ENCODE results near the gene NANOS2. TPM values are rescaled to one million over a fixed set of nuclear protein-coding genes. Genes with fewer than 3 reads are reported as not detected.
A peak's percentile ranks its signal among the peaks of the same experiment; 100 is the strongest.

Gene NANOS2
- total and polyA plus RNA-seq, 2 of the 13 experiments (the other 11 are each of a cell fraction or from before 2014, with no cell fraction given), result not detected

GRCh38 chr19:45863840-45864628 is 50.5 kb downstream of the NANOS2 start, which contains the start of gene FOXA3 (continued):
- no peak for TF ChIP-seq ZBTB42 (CRISPR knock-in tag; IDR thresholded peaks at IDR 0.05)
- TF ChIP-seq ZFAT (CRISPR knock-in tag; conservative IDR thresholded peaks at IDR 0.05), result no peak
- peak; percentile 64; the same call in 1 of the 2 replicates for TF ChIP-seq ZNF619 (CRISPR knock-in tag; IDR thresholded peaks at IDR 0.05)
- TF ChIP-seq ZSCAN22 (CRISPR knock-in tag; IDR thresholded peaks at IDR 0.05), result no peak
- no peak for TF ChIP-seq ZFP1 (CRISPR knock-in tag; IDR thresholded peaks at IDR 0.05)
- TF ChIP-seq ZNF430 (CRISPR knock-in tag; IDR thresholded peaks at IDR 0.05), result 0 out of 2 replicates have a peak, but pooled peaks have one; percentile 18
- TF ChIP-seq THRA (CRISPR knock-in tag; IDR thresholded peaks at IDR 0.05; ENCODE audit: borderline replicate concordance), result peak; percentile 72
- TF ChIP-seq ZKSCAN1 (IDR thresholded peaks at IDR 0.05; ENCODE audit: low read length), result no peak
- 0 out of 2 replicates have a peak, but pooled peaks have one; percentile 33 for TF ChIP-seq ARID2 (CRISPR knock-in tag; IDR thresholded peaks at IDR 0.05; ENCODE audit: borderline replicate concordance)
- peak; percentile 48 for TF ChIP-seq ZNF235 (CRISPR knock-in tag; IDR thresholded peaks at IDR 0.05; ENCODE audit: borderline replicate concordance)
- peak; percentile 71; the same call in 1 of the 2 replicates for TF ChIP-seq ZNF451 (CRISPR knock-in tag; IDR thresholded peaks at IDR 0.05)
- no peak for TF ChIP-seq ZNF781 (CRISPR knock-in tag; IDR thresholded peaks at IDR 0.05; ENCODE audit: borderline replicate concordance, not compliant biosample characterization)
- TF ChIP-seq AKAP8 (CRISPR knock-in tag; IDR thresholded peaks at IDR 0.05), result no peak
- no peak for TF ChIP-seq ZNF12 (CRISPR knock-in tag; IDR thresholded peaks at IDR 0.05)
- TF ChIP-seq FOXA3 (CRISPR knock-in tag; IDR thresholded peaks at IDR 0.05), result peak; percentile 30; the same call in 1 of the 2 replicates
- TF ChIP-seq STAT5B (CRISPR knock-in tag; IDR thresholded peaks at IDR 0.05), result no peak
- TF ChIP-seq NFKB2 (CRISPR knock-in tag; IDR thresholded peaks at IDR 0.05; ENCODE audit: borderline replicate concordance), result peak; percentile 31; the same call in 1 of the 2 replicates
- TF ChIP-seq MIER2 (CRISPR knock-in tag; IDR thresholded peaks at IDR 0.05), result peak; percentile 10; the same call in 1 of the 2 replicates
- TF ChIP-seq PAXIP1 (CRISPR knock-in tag; conservative IDR thresholded peaks at IDR 0.05), result peak; percentile 46; the same call in 1 of the 2 replicates
- peak; percentile 34; the same call in 1 of the 3 replicates for TF ChIP-seq MXI1 (IDR thresholded peaks at IDR 0.05; ENCODE audit: borderline replicate concordance, low read depth, low read length)
- peak; percentile 57; the same call in 1 of the 2 replicates for TF ChIP-seq TAF1 (CRISPR knock-in tag; IDR thresholded peaks at IDR 0.05)
- TF ChIP-seq ZNF629 (CRISPR knock-in tag; conservative IDR thresholded peaks at IDR 0.05), result peak; percentile 99
- TF ChIP-seq ZNF18 (CRISPR knock-in tag; IDR thresholded peaks at IDR 0.05; ENCODE audit: insufficient replicate concordance), result no peak
- no peak for TF ChIP-seq EHMT2 (IDR thresholded peaks at IDR 0.05; ENCODE audit: borderline replicate concordance, low read depth, low read length)

All from HepG2 (cell line).